Astrocyte (in vitro differentiated cells and primary cell): Measurements from ENCODE around the gene CACNB2. TPM values are rescaled to one million over a fixed set of nuclear protein-coding genes. Genes with fewer than 3 reads are reported as not detected.

ENCODE experiments used
- DNase-seq: peaks from one replicate; pipeline ENCODE4 v3.0.0-alpha.2; 2010; ENCODE audit warnings: low read depth
- FAIRE-seq: peaks from 2 replicates; lab custom pipeline; 2011; peaks lifted over from hg19 to GRCh38; lab: Jason Lieb, UNC
- H2AFZ ChIP-seq: 2 replicates; pipeline ENCODE4 v1.6.0; 2012; ENCODE audit warnings: low read depth, low read length, inconsistent platforms
- H3K27ac ChIP-seq: 2 replicates; pipeline ENCODE4 v1.5.1; 2011; ENCODE audit warnings: low read depth, low read length, inconsistent platforms
- H3K27me3 ChIP-seq: 2 replicates; pipeline ENCODE4 v1.6.0; 2011; ENCODE audit warnings: low read length, inconsistent platforms; ENCODE audit not compliant: insufficient read depth
- H3K36me3 ChIP-seq: 2 replicates; pipeline ENCODE4 v1.5.1; 2011; ENCODE audit warnings: low read length, inconsistent platforms; ENCODE audit not compliant: insufficient read depth
- H3K4me1 ChIP-seq: 2 replicates; pipeline ENCODE4 v1.5.1; 2011; ENCODE audit warnings: low read length, inconsistent platforms; ENCODE audit not compliant: insufficient read depth
- H3K4me2 ChIP-seq: 2 replicates; pipeline ENCODE4 v1.6.0; 2012; ENCODE audit warnings: low read length, inconsistent platforms
- H3K4me3 ChIP-seq: 2 replicates; pipeline ENCODE4 v1.5.1; 2011; ENCODE audit warnings: low read depth, mild to moderate bottlenecking, low read length, inconsistent platforms; ENCODE audit not compliant: insufficient read depth
- H3K79me2 ChIP-seq: 2 replicates; pipeline ENCODE4 v1.6.0; 2012; ENCODE audit warnings: mild to moderate bottlenecking, low read length, inconsistent platforms; ENCODE audit not compliant: insufficient read depth
- H3K9ac ChIP-seq: 2 replicates; pipeline ENCODE4 v1.6.0; 2012; ENCODE audit warnings: mild to moderate bottlenecking, low read length, inconsistent platforms
- H3K9me3 ChIP-seq: 2 replicates; pipeline ENCODE4 v1.5.1; 2012; ENCODE audit warnings: low read depth, mild to moderate bottlenecking, low read length, inconsistent platforms; ENCODE audit not compliant: insufficient read depth
- H4K20me1 ChIP-seq: 2 replicates; pipeline ENCODE4 v1.6.0; 2012; ENCODE audit warnings: low read length, inconsistent platforms; ENCODE audit not compliant: insufficient read depth
- H3K27ac Mint-ChIP-seq: one replicate; pipeline ENCODE4 v1.8.0; 2021; ENCODE audit warnings: mild to moderate bottlenecking, mixed read lengths; ENCODE audit not compliant: unreplicated experiment
- H3K27me3 Mint-ChIP-seq: one replicate; pipeline ENCODE4 v1.8.0; 2021; ENCODE audit warnings: low read depth, mixed read lengths; ENCODE audit not compliant: unreplicated experiment
- H3K36me3 Mint-ChIP-seq: one replicate; pipeline ENCODE4 v1.8.0; 2021; ENCODE audit warnings: low read depth, mixed read lengths; ENCODE audit not compliant: unreplicated experiment
- H3K4me1 Mint-ChIP-seq: one replicate; pipeline ENCODE4 v1.8.0; 2021; ENCODE audit warnings: low read depth, mixed read lengths; ENCODE audit not compliant: unreplicated experiment
- H3K4me3 Mint-ChIP-seq: one replicate; pipeline ENCODE4 v1.8.0; 2021; ENCODE audit warnings: mild to moderate bottlenecking, moderate library complexity, mixed read lengths; ENCODE audit not compliant: unreplicated experiment
- H3K9me3 Mint-ChIP-seq: one replicate; pipeline ENCODE4 v1.8.0; 2021; ENCODE audit warnings: mild to moderate bottlenecking, mixed read lengths; ENCODE audit not compliant: unreplicated experiment
- CTCF ChIP-seq: IDR thresholded peaks from 2 replicates; pipeline ENCODE4 v1.5.1; 2011; ENCODE audit warnings: low read depth, mild to moderate bottlenecking, inconsistent platforms, low read length, moderate library complexity; ENCODE audit not compliant: insufficient read depth
- EZH2 ChIP-seq: IDR thresholded peaks from 2 replicates; pipeline ENCODE4 v1.6.1; 2012; ENCODE audit warnings: mild to moderate bottlenecking, low read length, inconsistent platforms; ENCODE audit not compliant: insufficient read depth
- total RNA-seq: library from RNA; stranded (reverse); gene quantifications from 2 replicates; pipeline ENCODE4 v1.2.1, GENCODE V29; 2021

The CACNB2 gene
- total RNA-seq, 1 donor from 2014 or later: 0.66 TPM

- no peak overlapping the region for H3K4me3 Mint-ChIP-seq
- no peak overlapping the region for H3K9ac ChIP-seq
- H3K27me3 ChIP-seq: no peaks in the 10 kb centered on the region
- H3K36me3 ChIP-seq: no peaks in the 10 kb centered on the region
- no peak overlapping the region for H2AFZ ChIP-seq
- FAIRE-seq (no peak), DNase-seq (no peak)
- H4K20me1 ChIP-seq: no peaks in the 10 kb centered on the region
- H3K4me2 ChIP-seq: no peak overlapping the region
- H3K27ac Mint-ChIP-seq: no peak overlapping the region
- no peaks in the 10 kb centered on the region for H3K9me3 ChIP-seq
- no peaks in the 10 kb centered on the region for H3K36me3 Mint-ChIP-seq
- no peak for TF ChIP-seq CTCF
- no peak for TF ChIP-seq EZH2
- H3K79me2 ChIP-seq: no peaks in the 10 kb centered on the region
- H3K4me1 Mint-ChIP-seq: peaks cover 3% of the 10 kb centered on the region
- H3K4me1 ChIP-seq: no peaks in the 10 kb centered on the region
- H3K9me3 Mint-ChIP-seq: no peaks in the 10 kb centered on the region
- no peaks in the 10 kb centered on the region for H3K27me3 Mint-ChIP-seq
- H3K4me3 ChIP-seq: no peak overlapping the region
- no peak overlapping the region for H3K27ac ChIP-seq
Observed at GRCh38 chr10:18362892-18363291, 222.7 kb downstream of the CACNB2 start.

- Histone ChIP-seq H3K79me2 (no peaks in the 10 kb centered on the region), H4K20me1 (no peaks in the 10 kb centered on the region), H3K4me3 (no peak overlapping the region), H3K4me2 (no peak overlapping the region), H3K9ac (no peak overlapping the region), H3K27me3 (no peaks in the 10 kb centered on the region), H3K4me1 (peaks cover 4% of the 10 kb centered on the region), H3K9me3 (no peaks in the 10 kb centered on the region), H2AFZ (no peak overlapping the region), H3K27ac (no peak overlapping the region), H3K36me3 (no peaks in the 10 kb centered on the region)
- TF ChIP-seq CTCF (no peak), EZH2 (no peak)
- peaks cover 12% of the 10 kb centered on the region for H3K4me1 Mint-ChIP-seq
- H3K36me3 Mint-ChIP-seq: no peaks in the 10 kb centered on the region
- H3K9me3 Mint-ChIP-seq: no peaks in the 10 kb centered on the region
- H3K27me3 Mint-ChIP-seq: no peaks in the 10 kb centered on the region
- no peak overlapping the region for H3K4me3 Mint-ChIP-seq
- no peak for FAIRE-seq
- no peak for DNase-seq
- no peak overlapping the region for H3K27ac Mint-ChIP-seq
Observed at GRCh38 chr10:18364987-18365775, 225.0 kb downstream of the CACNB2 start.

GRCh38 chr10:18367840-18368239 is 227.6 kb downstream of the CACNB2 start:
- TF ChIP-seq EZH2 (no peak), CTCF (no peak)
- Histone ChIP-seq H3K36me3 (no peaks in the 10 kb centered on the region), H3K4me1 (peaks cover 4% of the 10 kb centered on the region), H3K27me3 (no peaks in the 10 kb centered on the region), H4K20me1 (no peaks in the 10 kb centered on the region), H2AFZ (no peak overlapping the region), H3K79me2 (no peaks in the 10 kb centered on the region), H3K4me3 (no peak overlapping the region), H3K27ac (no peak overlapping the region), H3K9ac (no peak overlapping the region), H3K4me2 (no peak overlapping the region), H3K9me3 (no peaks in the 10 kb centered on the region)
- no peaks in the 10 kb centered on the region for H3K9me3 Mint-ChIP-seq
- no peak overlapping the region for H3K4me3 Mint-ChIP-seq
- H3K27me3 Mint-ChIP-seq: no peaks in the 10 kb centered on the region
- H3K36me3 Mint-ChIP-seq: no peaks in the 10 kb centered on the region
- peaks cover 12% of the 10 kb centered on the region for H3K4me1 Mint-ChIP-seq
- no peak overlapping the region for H3K27ac Mint-ChIP-seq
- FAIRE-seq (no peak), DNase-seq (no peak)
